GM12873 (cell line): ENCODE data around the gene DIP2A.

Experiments used
- TF ChIP-seq, protein P1 (sequence below): IDR thresholded peaks from 2 replicates; pipeline ENCODE4 v1.5.1; 2012; ENCODE audit warnings: low read depth, mild to moderate bottlenecking, moderate library complexity, low read length, control low read depth; ENCODE audit not compliant: insufficient read depth; ENCODE audit errors: missing control alignments

The DIP2A gene

DNA sequence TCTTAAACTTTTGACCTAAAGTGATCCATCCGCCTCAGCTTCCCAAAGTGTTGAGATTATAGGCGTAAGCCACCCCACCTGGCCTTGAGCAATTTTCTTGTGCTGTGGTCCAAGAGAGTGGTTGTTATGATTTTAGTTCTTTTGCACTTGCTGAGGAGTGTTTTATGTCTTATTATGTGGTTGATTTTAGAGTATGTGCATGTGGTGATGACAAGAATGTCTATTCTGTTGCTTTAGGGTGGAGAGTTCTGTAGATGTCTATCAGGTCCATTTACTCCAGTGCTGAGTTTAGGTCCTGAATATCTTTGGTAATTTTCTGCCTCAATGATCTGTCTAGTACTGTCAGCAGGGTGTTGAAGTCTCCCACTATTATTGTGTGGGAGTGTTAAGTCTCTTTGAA is 157.4 kb downstream of the DIP2A start:
- TF ChIP-seq, protein P1, sequence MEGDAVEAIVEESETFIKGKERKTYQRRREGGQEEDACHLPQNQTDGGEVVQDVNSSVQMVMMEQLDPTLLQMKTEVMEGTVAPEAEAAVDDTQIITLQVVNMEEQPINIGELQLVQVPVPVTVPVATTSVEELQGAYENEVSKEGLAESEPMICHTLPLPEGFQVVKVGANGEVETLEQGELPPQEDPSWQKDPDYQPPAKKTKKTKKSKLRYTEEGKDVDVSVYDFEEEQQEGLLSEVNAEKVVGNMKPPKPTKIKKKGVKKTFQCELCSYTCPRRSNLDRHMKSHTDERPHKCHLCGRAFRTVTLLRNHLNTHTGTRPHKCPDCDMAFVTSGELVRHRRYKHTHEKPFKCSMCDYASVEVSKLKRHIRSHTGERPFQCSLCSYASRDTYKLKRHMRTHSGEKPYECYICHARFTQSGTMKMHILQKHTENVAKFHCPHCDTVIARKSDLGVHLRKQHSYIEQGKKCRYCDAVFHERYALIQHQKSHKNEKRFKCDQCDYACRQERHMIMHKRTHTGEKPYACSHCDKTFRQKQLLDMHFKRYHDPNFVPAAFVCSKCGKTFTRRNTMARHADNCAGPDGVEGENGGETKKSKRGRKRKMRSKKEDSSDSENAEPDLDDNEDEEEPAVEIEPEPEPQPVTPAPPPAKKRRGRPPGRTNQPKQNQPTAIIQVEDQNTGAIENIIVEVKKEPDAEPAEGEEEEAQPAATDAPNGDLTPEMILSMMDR, result no peak

DNA sequence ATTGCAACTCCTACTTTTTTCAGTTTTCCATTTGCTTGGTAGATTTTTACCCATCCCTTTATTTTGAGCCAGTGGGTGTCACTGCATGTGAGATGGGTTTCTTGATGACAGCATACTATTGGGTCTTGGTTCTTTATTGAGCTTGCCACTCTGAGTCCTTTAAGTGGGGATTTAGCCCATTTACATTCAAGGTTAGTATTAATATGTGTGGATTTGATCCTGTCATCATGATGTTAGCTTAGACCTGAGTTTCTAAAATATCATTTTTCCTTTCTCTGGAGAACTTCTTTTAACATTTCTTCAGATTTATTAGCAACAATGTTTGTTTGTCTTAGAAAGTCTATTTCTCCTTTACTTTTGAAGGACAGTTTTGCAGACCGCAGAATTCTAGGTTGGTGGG is 158.0 kb downstream of the DIP2A start:
- TF ChIP-seq, protein P1, result no peak

DNA sequence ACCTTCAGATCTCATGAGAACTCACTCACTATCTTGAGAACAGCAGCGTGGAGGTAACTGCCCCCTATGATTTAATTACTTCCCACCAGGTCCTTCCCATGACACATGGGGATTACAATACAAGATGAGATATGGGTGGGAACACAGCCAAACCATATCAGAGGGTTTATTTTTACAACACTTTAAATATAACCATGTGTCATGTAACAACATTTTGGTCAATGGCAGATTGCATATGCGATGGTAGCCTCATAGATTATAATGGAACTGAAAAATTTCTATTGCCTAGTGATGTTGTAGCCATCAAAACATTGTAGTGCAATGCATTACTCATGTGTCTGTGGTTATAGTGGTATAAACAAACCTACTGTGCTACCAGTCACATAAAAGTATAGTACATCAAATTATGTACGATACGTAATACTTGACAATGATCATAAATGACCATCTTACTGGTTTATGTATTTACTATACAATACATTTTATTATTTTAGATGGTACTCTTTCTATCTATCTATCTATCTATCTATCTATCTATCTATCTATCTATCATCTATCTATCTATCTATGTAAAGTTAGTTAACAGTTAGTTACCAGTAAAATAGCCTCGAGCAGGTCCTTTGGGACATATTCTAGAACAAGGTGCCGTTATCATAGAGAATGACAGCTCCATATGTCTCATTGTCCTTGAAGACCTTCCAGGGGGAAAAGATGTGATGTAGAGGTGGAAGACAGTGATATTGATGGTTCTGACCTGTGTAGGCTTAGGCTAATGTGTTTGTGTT is 158.8 kb downstream of the DIP2A start:
- TF ChIP-seq, protein P1, result no peak

DNA sequence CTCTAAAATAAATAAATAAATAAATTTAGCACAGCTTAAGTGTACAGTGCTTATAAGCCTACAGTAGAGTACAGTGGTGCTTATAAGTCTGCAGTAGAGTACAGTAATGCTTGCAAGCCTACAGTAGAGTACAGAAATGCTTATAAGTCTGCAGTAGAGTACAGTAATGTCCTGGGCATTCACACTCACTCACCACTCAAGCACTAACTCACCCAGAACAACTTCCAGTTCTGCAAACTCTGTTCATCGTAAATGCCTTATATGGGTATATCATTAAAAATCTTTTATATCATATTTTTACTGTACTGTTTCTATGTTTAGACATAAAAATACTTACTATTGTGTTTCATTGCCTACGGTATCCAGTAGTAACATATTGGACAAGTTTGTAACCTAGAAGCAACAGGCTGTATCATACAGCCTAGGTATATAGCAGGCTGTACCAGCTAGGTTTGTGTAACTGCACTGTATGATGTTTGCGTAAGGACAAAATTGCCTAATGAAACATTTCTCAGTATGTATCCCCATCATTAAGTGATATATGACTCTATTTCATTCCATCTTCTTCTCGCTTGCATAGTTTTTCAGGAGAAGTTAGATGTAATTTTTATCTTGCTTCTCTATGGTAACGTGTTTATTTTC is 160.2 kb downstream of the DIP2A start:
- TF ChIP-seq, protein P1, result no peak
